GM13976 (cell line): ENCODE measurements around the gene CCR5AS.

Source experiments
- DNase-seq: peaks from one replicate; pipeline ENCODE4 v3.0.0; 2012; ENCODE audit warnings: low spot score
- CTCF ChIP-seq: IDR thresholded peaks from 2 replicates; pipeline ENCODE4 v1.5.1; 2012; ENCODE audit warnings: borderline replicate concordance, mild to moderate bottlenecking; ENCODE audit not compliant: insufficient read depth; ENCODE audit errors: extremely low read depth, missing control alignments, control extremely low read depth
- in situ Hi-C: fragments of 300-500 bp; cut with MboI; formaldehyde crosslinking; loops from one replicate; pipeline ENCODE4 v1.12.0; 2022; ENCODE audit warnings: low sequenced_read_pairs, mixed read lengths, inconsistent platforms; ENCODE audit not compliant: unreplicated experiment

The CCR5AS gene

DNA sequence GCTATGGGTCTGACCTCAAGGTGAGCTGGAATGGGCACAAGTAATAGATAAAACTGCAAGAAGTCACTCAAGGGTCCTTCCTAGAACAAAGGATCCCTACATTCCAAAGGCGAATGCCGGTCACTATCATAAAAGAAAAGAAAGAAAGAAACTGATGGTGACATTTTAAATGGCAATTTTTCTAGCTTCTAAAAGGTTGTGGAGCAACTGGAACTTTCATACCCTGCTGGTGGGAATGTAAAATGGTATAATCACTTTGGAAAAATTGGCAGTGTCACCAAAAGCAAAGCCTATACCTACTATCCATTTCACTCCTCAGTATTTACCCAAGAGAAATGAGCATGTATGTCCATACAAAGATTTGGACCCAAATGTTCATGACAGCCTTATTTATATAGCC is 4.4 kb upstream of the CCR5AS start:
- no peak for DNase-seq
- TF ChIP-seq CTCF, result no peak
- in situ Hi-C loops, result no loop called here

DNA sequence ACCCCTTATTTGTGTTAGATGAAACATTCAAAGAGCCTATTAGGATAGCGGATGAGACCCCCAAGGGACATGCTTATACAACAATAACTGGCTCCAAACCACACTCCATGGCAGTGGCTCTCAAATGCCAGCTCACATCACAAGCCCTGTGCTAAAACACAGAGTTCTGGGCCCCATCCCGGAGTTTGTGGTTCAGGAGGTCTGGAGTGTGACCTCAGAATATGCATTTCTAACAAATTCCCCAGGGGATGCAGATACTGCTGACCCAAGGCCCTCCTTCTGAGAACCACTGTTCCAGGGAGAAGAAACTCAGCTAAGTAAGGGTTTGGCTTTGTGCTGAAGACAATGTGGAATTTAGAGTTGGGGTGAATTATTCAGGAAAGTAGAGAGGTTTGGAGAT is 3.8 kb upstream of the CCR5AS start:
- in situ Hi-C loops, result no loop called here
- TF ChIP-seq CTCF, result no peak
- DNase-seq, result no peak

DNA sequence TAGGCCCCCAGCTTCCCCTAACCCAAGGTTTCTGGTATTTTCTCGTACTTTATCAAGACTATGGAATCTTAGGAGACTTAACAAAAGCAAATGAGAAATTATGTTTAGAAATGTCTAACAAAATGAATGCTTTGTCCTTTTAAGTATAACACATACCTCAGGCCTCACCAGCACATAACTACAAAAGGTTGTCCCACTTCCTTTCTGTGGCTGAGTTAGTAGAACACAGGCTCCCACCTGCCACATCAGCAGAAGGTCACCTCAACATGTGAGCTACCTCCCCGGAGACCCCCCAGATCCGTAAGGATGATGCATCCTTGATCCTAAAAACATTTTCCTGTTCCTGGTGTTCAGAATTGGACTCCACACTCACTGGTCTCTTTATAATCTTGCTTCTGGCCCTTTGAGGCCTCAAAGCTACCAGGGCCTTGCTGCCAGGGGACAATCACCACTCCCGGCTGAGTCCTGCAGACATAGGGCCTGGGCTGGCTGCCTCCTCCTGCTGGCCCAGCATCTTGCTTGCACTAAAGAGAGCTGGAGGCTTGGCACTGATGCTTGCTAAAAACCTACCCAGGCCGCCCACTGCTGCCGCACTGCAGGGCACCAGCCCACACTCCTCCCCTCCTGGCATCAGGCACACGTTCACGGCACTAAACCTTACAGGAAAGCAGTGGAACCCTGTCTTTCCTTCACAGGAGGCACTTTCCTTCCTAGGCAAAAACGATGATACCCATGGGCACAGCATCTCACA is 3.0 kb upstream of the CCR5AS start:
- in situ Hi-C loops, result no loop called here

DNA sequence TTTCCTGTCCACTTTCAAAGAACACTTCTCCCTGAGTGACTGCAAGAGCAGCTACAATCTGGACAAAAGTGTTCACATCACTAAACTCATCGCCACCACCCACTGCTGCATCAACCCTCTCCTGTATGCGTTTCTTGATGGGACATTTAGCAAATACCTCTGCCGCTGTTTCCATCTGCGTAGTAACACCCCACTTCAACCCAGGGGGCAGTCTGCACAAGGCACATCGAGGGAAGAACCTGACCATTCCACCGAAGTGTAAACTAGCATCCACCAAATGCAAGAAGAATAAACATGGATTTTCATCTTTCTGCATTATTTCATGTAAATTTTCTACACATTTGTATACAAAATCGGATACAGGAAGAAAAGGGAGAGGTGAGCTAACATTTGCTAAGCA is 2.0 kb upstream of the CCR5AS start:
- no peak for TF ChIP-seq CTCF
- DNase-seq, result peak; percentile 1
- in situ Hi-C loops, result no loop called here

More for the DNA sequence above, 3.0 kb upstream of the CCR5AS start:
- no peak for TF ChIP-seq CTCF
- no peak for DNase-seq

GRCh38 chr3:46407970-46408369 is 1.1 kb upstream of the CCR5AS start:
- in situ Hi-C loops, result no loop called here
- no peak for TF ChIP-seq CTCF
- DNase-seq, result no peak

DNA sequence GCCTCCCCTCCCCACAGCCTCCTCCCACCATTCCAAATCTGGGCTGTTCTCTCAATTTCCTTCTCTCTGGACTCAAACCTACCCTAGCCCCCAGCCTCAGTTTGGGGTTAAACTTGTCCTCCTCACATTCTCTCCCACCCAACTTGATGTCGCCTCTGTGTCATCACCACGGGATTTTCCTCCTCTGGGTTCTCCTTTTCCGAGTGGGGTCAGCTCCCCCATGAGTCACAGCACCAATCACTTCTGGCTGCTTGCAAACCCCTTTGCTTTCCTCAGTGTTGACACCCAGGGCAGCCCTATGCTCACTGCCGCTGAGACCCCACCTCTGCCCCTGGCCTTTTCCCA is 451 bp downstream of the CCR5AS start:
- in situ Hi-C loops, result no loop called here
- no peak for TF ChIP-seq CTCF
- DNase-seq, result no peak
